Lower lobe of right lung (tissue), 2 donors: ENCODE measurements around the gene CDK5RAP3. TPM values are rescaled to one million over a fixed set of nuclear protein-coding genes. Genes with fewer than 3 reads are reported as not detected.

Source experiments
- ATAC-seq, 2 donors: fragments of 200-7000 bp; cut with Tn5 transposase; one replicate each; pipeline ENCODE4 v1.9.1; 2020 to 2022; ENCODE audit warnings: mild to moderate bottlenecking in 2 of 2, moderate library complexity in 2 of 2
- DNase-seq: peaks from one replicate; pipeline ENCODE4 v3.0.0-alpha.2; 2020
- H3K27ac ChIP-seq: fragments of 200-600 bp; one replicate; pipeline ENCODE4 v1.8.0; 2022
- H3K27me3 ChIP-seq: fragments of 200-600 bp; one replicate; pipeline ENCODE4 v1.8.0; 2022; ENCODE audit warnings: low read depth
- H3K36me3 ChIP-seq: fragments of 200-600 bp; one replicate; pipeline ENCODE4 v1.8.0; 2022; ENCODE audit warnings: mild to moderate bottlenecking
- H3K4me1 ChIP-seq: fragments of 200-600 bp; one replicate; pipeline ENCODE4 v1.8.0; 2022
- H3K4me3 ChIP-seq: fragments of 200-600 bp; one replicate; pipeline ENCODE4 v1.8.0; 2022; ENCODE audit warnings: mild to moderate bottlenecking
- H3K9me3 ChIP-seq: fragments of 200-600 bp; one replicate; pipeline ENCODE4 v1.8.0; 2022
- intact Hi-C: fragments of 100-400 bp; cut with DNase I; formaldehyde crosslinking; loops from one replicate; pipeline ENCODE4 v1.11.0; 2022
- total RNA-seq: library from RNA; stranded (reverse); fragmentation: NEBNext Ultra II Directional; extraction: Animal tissue kit (Norgen Biotek cat#: 25700); gene quantifications from one replicate; pipeline ENCODE4 v1.2.1, GENCODE V29; 2021
- TF ChIP-seq, protein P1 (sequence below): fragments of 200-600 bp; IDR thresholded peaks from one replicate; pipeline ENCODE4 v1.8.0; 2022; ENCODE audit warnings: antibody characterized with exemption, mild to moderate bottlenecking
- donor health status: DM: no; HTN: yes; CAD: no; lungs with severe emphysema.

The CDK5RAP3 gene
- total RNA-seq, 1 donor from 2014 or later: 161 TPM

DNA sequence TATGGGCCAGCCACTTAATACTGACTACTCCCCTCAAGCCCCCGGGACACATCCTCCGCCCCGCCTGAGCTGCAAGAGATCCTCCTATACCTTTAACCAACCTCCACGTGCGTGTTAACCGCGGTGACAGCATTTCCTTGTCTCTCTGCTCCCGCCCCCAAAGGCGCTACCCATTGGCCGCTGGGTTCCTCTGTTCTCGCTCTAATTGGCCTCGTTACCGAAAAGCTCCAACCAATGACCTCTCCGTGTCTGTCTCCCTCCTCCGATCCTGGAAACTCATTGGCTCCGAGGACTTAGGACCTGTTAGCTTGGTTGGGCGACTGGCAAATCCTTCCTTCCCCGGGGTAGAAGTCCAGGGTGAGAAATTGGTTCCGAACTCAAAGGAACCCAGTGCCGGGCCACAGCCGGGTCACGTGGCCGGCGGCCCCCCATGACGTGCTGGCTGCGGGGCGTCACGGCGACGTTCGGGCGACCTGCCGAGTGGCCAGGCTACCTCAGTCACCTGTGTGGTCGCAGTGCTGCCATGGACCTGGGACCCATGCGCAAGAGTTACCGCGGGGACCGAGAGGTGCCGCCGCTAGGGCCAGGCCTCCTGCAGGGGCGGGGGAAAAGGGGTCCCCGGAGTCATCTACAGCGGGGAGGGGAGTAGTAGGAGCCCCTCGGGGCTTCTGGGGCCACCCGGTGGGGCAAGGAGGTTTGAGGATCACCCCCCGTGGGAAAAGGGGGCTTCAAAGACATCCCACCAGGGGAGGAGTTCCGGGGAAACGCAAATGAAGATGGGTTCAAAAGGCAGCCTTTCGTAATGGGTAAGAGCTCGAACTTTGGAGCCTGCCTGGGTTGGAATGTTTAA, 29.4 kb upstream of the CDK5RAP3 start, which contains the start of gene PNPO:
TSS of gene PNPO (plus strand) at position 326 of the 850 bp plus-strand sequence. CDS start at position 431, 105 bp downstream.
- no peaks in the 10 kb centered on the region for H3K9me3 ChIP-seq
- H3K27me3 ChIP-seq: no peaks in the 10 kb centered on the region
- H3K4me1 ChIP-seq: peaks cover 45% of the 10 kb centered on the region
- H3K36me3 ChIP-seq: peaks cover 20% of the 10 kb centered on the region
- TF ChIP-seq, protein P1, sequence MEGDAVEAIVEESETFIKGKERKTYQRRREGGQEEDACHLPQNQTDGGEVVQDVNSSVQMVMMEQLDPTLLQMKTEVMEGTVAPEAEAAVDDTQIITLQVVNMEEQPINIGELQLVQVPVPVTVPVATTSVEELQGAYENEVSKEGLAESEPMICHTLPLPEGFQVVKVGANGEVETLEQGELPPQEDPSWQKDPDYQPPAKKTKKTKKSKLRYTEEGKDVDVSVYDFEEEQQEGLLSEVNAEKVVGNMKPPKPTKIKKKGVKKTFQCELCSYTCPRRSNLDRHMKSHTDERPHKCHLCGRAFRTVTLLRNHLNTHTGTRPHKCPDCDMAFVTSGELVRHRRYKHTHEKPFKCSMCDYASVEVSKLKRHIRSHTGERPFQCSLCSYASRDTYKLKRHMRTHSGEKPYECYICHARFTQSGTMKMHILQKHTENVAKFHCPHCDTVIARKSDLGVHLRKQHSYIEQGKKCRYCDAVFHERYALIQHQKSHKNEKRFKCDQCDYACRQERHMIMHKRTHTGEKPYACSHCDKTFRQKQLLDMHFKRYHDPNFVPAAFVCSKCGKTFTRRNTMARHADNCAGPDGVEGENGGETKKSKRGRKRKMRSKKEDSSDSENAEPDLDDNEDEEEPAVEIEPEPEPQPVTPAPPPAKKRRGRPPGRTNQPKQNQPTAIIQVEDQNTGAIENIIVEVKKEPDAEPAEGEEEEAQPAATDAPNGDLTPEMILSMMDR: no peak
- intact Hi-C loops: no loop called here
- peak; percentile 97 for DNase-seq
- peak; percentile 98 for ATAC-seq
- H3K4me3 ChIP-seq: peak within 1 kb of the TSS; percentile 89
- peak within 1 kb of the TSS; percentile 81 for H3K27ac ChIP-seq

DNA sequence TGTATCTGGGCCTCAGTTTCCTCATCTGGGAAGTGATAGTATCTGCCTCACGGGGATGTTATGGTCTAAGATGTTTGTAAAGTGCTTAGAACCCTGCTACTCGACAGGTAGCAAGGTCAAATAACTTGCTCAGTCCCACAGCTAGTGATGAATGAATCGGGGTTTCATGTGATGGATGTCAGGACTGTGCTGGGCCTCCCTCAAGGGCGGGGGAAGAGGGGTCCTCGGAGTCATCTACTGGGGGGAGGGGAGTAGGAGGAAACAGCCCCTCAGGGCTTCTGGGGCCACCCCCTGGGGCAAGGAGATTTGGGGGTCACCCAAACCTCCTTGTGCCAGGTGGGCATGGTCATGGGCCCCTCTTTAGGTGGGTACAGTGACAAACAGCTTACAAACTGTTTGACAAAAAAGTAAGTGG, 28.8 kb upstream of the CDK5RAP3 start:
- no peak for ATAC-seq
- peak overlapping the region; percentile 81 for H3K27ac ChIP-seq
- intact Hi-C loops: no loop called here

DNA sequence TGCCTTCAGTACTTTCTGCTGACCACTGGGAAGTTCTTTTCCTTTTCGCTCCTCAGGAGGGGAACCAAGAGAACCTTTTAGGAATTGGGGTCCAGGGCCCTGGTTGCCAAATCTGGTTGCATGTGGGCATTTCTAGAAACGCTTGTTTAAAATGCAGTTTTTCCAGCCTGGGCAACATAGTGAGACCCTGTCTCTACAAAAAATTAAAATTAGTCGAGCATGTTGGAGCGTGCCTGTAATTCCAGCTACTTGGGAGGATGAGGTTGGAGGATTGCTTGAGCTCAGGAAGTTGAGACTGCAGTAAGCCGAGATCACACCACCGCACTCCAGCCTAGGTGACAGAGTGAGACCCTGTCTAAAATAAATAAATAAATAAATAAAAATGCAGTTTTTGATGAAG, 28.3 kb upstream of the CDK5RAP3 start:
- H3K27me3 ChIP-seq: no peaks in the 10 kb centered on the region
- ATAC-seq: no peak
- H3K4me1 ChIP-seq: peaks cover 53% of the 10 kb centered on the region
- DNase-seq: no peak
- TF ChIP-seq, protein P1: no peak
- H3K9me3 ChIP-seq: no peaks in the 10 kb centered on the region
- peak overlapping the region; percentile 89 for H3K4me3 ChIP-seq
- H3K27ac ChIP-seq: no peak overlapping the region
- H3K36me3 ChIP-seq: peaks cover 24% of the 10 kb centered on the region
- intact Hi-C loops: no loop called here

More for the DNA sequence above, 28.8 kb upstream of the CDK5RAP3 start:
- no peak for DNase-seq
- Histone ChIP-seq H3K4me3 (peak overlapping the region; percentile 89), H3K27me3 (no peaks in the 10 kb centered on the region), H3K36me3 (peaks cover 24% of the 10 kb centered on the region), H3K9me3 (no peaks in the 10 kb centered on the region), H3K4me1 (peaks cover 51% of the 10 kb centered on the region)
- TF ChIP-seq, protein P1: no peak

DNA sequence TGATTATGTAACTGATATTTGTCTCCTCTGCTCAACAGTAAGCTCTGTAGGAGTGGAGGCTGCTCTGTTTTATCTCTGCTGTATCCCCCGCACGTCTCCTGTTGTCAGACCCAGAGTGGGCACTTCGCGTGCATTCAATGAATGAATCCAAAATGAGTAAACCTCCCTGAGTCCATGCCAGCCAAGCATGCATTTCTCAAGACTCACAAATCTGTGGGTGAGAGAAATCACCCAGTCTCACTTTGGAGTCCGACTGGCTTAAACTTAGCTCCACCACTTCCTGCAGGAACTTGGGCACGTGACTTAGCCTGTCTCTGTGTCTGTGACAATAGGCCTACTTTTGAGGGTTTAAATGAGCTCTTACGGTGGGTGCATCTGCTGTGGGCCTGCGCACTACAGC, 25.8 kb upstream of the CDK5RAP3 start:
- Histone ChIP-seq H3K4me3 (no peak overlapping the region), H3K9me3 (no peaks in the 10 kb centered on the region), H3K27ac (peak overlapping the region; percentile 4), H3K36me3 (peaks cover 32% of the 10 kb centered on the region), H3K4me1 (peaks cover 69% of the 10 kb centered on the region), H3K27me3 (no peaks in the 10 kb centered on the region)
- ATAC-seq (no peak), DNase-seq (no peak)
- intact Hi-C loops: no loop called here
- TF ChIP-seq, protein P1: no peak

DNA sequence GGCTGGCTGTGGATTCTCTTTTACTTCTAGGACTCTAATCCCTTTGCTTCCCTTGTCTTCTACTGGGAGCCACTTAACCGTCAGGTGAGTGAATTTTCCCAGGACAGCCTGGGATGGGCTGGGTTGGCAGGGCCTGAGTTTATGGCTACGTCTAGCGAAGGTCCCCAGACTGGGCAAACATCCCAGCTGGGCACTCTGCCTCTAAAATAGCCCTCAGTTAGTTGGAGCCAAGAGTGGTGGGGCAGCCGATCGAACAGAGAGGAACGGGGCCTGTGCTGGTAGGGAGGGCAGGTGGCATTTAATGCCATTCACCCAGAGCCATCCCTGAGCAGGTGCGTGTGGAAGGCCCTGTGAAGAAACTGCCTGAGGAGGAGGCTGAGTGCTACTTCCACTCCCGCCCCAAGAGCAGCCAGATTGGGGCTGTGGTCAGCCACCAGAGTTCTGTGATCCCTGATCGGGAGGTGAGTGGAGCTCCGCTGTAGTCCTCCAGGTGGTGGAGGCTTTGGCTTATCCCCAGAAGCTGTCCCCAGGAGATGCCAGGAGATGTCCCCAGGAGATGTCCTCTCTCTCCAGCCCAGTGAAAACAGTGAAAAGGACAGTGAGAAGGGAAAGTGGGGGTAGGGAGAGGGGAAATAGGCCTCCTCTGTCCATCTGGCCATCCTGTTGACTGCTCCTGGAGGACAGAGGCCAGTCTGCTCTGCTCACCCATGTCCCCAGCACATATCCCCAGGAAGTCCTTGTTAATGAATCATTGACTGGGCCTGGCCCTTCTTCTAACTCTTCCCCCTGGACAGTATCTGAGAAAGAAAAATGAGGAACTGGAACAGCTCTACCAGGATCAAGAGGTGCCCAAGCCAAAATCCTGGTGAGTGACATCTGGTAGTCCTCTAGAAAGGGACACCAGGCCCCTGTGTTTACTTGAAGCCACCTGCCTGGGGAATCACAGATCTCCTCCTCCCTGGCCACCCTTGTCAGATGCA, 25.1 kb upstream of the CDK5RAP3 start:
- H3K27ac ChIP-seq: peak overlapping the region; percentile 4
- ATAC-seq (no peak), DNase-seq (no peak)
- H3K9me3 ChIP-seq: no peaks in the 10 kb centered on the region
- intact Hi-C loops: no loop called here
- no peaks in the 10 kb centered on the region for H3K27me3 ChIP-seq
- H3K36me3 ChIP-seq: peaks cover 32% of the 10 kb centered on the region
- peaks cover 68% of the 10 kb centered on the region for H3K4me1 ChIP-seq
- H3K4me3 ChIP-seq: no peak overlapping the region
- TF ChIP-seq, protein P1: no peak
